GM21423 (cell line): ENCODE measurements around the gene AP5Z1.

Experiments used
- ATAC-seq: cut with Tn5 transposase; IDR thresholded peaks from one replicate; pipeline ENCODE4 v1.9.1; 2021; ENCODE audit warnings: mild to moderate bottlenecking, moderate library complexity; ENCODE audit not compliant: unreplicated experiment

AP5Z1 gene

DNA sequence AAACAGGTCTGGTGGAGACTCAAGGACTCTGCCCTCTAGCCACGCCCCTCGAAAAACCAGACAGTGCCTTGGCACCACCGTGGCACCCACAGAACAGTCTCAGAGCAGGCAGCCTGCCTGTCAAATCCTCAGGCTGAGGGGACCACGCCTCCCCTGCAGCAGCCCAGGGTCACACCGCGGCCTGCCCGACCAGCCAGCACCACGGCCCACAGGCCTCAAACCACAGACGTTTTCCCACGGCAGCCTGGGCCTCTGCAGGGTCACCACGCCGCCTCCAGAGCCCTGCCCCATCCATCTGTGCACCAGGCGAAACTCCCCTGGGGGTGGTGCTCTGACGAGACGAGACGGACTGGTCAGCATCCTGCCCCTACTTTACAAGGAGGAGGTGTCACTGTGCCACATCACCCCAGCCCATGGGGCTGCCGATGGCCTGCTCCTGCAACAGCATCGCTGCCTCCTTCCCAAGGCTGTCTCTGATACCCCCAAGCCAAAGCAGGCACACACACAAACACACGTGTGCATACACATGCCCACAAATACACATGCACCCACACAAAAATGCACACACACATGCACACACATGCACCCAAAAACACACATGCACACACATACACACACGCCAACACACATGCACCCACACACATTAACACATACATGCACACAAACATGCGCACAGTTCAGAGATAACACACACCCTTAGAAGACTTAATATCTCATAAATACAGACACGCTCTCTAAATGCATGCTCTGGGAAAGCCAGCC, 61.8 kb downstream of the AP5Z1 start:
- ATAC-seq, result no peak

DNA sequence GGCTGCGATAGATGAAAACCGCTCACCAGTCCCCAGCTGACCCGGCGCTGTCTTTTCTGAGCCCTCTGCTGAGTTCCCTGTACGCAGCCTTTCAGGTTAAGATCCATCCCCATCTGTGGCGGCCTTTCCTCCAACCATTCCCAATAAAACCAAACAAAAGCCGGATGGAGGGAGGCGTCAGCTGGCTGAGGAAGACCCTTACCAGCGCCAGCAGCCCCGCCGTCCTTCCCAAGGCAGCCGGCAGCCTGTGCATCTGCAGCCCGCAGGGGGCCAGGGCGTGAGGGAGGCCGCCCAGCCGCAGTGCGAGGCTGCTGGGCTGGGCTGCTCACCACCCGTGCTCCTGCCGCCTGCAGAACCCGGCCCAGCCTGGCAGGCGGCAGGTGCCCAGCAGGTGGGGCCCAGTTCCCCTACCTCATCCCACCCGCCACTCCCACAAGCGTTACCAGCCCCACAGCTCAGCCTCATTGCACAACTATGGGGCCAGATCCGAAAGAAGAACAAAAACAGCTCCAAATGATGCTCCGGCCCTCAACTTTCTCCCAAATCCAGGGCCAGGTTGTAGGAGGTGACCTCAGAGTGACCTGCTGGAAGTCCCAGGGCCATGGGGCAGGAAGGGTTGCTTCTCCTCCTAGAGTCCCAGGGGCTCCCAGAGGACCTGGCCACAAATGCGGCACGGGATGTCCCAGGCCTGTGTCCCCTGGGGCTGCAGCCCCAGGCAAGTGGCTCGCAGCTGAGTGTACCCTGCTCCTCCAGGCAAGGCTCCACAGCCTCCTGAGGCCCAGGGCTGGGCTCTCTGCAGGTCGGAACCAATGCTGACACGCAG, 62.6 kb downstream of the AP5Z1 start:
- no peak for ATAC-seq

DNA sequence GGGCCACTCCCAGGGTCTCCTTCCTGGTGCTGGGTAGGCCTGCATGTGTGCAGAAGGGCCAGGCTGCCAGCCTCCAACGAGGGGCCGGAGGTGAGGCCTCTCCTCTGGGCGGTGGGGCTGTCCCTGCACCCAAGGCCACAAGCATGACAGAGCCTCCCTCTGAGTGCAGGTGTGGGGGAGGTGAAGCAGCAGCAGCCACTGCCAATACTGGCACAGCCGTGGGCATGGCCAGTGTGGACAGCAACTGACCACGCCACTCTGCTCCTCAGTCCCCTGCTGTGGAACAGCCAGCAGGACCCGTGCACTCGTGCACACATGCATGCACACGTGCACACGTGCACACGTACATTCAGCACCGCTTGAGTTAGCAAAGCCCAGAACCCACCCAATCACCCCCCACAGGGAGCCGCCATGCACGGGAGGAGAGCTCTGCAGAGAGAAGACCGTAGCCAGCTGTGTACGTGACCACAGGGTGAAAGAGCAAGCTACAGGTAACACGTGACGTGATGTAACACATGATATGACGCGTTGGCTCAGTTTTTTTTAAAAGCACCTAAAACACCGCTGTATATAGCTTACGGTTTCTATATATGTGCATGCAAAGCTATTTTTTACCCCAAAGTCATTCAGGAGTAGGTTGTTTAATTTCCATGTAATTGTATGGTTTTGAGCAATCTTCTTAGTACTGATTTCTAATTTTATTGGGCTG, 63.4 kb downstream of the AP5Z1 start:
- ATAC-seq, result no peak

DNA sequence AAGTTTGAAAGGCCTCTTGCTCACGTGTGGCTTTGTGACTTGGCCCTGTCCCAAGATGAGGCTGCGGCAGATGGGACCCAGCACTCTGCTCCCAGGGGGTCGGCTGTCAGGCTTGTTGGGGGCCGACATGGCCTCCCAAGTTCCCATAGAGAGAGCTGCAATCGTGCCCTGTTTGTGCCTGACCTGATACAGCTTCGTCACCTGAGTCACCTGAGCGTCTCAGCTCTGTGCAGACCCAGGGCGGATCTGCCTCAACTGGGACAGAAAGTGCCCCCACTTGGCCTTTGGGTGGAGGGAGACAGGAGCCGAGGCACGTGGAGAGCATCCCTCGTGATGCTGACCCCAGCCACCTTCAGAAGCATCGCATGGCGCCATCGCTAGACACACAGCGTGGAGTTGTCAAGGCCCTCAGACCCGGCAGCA, 64.7 kb downstream of the AP5Z1 start:
- ATAC-seq, result no peak
